K562 (cell line): Measurements from ENCODE around the gene SLAMF8. TPM values are rescaled to one million over a fixed set of nuclear protein-coding genes. Genes with fewer than 3 reads are reported as not detected.

Experiments
- AFF4 ChIP-seq: sonication (generic); formaldehyde crosslinking; IDR thresholded peaks from 2 replicates; pipeline ENCODE4 v1.8.0; 2023; ENCODE audit warnings: mild to moderate bottlenecking, missing genetic modification reagents
- ARID4B ChIP-seq: sonication (generic); formaldehyde crosslinking; IDR thresholded peaks from 2 replicates; pipeline ENCODE4 v1.8.0; 2022; ENCODE audit warnings: mild to moderate bottlenecking, missing genetic modification reagents
- ETV6 ChIP-seq, 3 experiments: fragments of 150-350 bp in 1 of 3; sonication (generic) in 1 of 3; formaldehyde crosslinking in 1 of 3; IDR thresholded peaks; 2 replicates each; pipeline versions ENCODE4 v1.6.1 to v1.8.0; 2014 to 2022; ENCODE audit warnings: borderline replicate concordance in 2 of 3, low read depth in 2 of 3, antibody characterized with exemption in 1 of 3, low read length in 1 of 3, mild to moderate bottlenecking in 1 of 3, missing genetic modification reagents in 1 of 3
- HDAC6 ChIP-seq: IDR thresholded peaks from 2 replicates; pipeline ENCODE4 v1.6.1; 2012; ENCODE audit warnings: low read depth, mild to moderate bottlenecking, control low read depth, inconsistent platforms, low read length, moderate library complexity
- HES1 ChIP-seq: fragments of 450-650 bp; IDR thresholded peaks from 2 replicates; pipeline ENCODE4 v1.6.1; 2016; ENCODE audit warnings: low read depth, mild to moderate bottlenecking, moderate library complexity
- JUND ChIP-seq, 2 experiments: IDR thresholded peaks; 2 replicates in 1 of 2; 3 replicates in 1 of 2; pipeline ENCODE4 v1.6.1; 2011; ENCODE audit warnings: borderline replicate concordance in 2 of 2, low read depth in 2 of 2, low read length in 2 of 2, improper control_type of control experiment in 1 of 2, missing biosample characterization in 1 of 2, missing genetic modification characterization in 1 of 2, missing genetic modification reagents in 1 of 2
- KHSRP ChIP-seq: fragments of 450-650 bp; IDR thresholded peaks from 2 replicates; pipeline ENCODE4 v1.6.1; 2017
- POU5F1 ChIP-seq: fragments of 150-350 bp; IDR thresholded peaks from 2 replicates; pipeline ENCODE4 v1.6.1; 2014; ENCODE audit warnings: borderline replicate concordance, low read length, low read depth, mild to moderate bottlenecking; ENCODE audit not compliant: partially characterized antibody
- RAD21 ChIP-seq, 2 experiments: fragments of 250-450 bp in 1 of 2; fragments of 450-650 bp in 1 of 2; sonication (Bioruptor Pico) in 1 of 2; formaldehyde crosslinking in 1 of 2; IDR thresholded peaks in 1 of 2; conservative IDR thresholded peaks in 1 of 2; 2 replicates each; pipeline versions ENCODE4 v1.4.0 to v1.8.0; 2020 to 2022; ENCODE audit warnings: mild to moderate bottlenecking in 2 of 2, moderate library complexity in 1 of 2
- TEAD4 ChIP-seq, 2 experiments: sonication (generic) in 1 of 2; formaldehyde crosslinking in 1 of 2; IDR thresholded peaks; 2 replicates each; pipeline versions ENCODE4 v1.6.1 to v1.8.0; 2012 to 2022; ENCODE audit warnings: borderline replicate concordance in 1 of 2, inconsistent platforms in 1 of 2, low read length in 1 of 2, mild to moderate bottlenecking in 1 of 2, missing genetic modification reagents in 1 of 2
- XRCC3 ChIP-seq: fragments of 450-650 bp; IDR thresholded peaks from 2 replicates; pipeline ENCODE4 v1.6.1; 2017; ENCODE audit warnings: mild to moderate bottlenecking, moderate library complexity
- polyA plus RNA-seq, 8 experiments: library from polyadenylated mRNA; depleted of rRNA in 4 of 8; stranded (reverse) in 5 of 8; unstranded in 3 of 8; fragments of >200 nt; fragmentation: Nextera tagmentation in 2 of 8; fragmentation: Illumina TruSeq in 1 of 8; extraction: Ambion mirVana in 2 of 8; extraction: Trizol in 1 of 8; gene quantifications; 2 replicates each; pipeline versions ENCODE4 v1.2.1 to v1.2.3, GENCODE V29; 2011 to 2014; ENCODE audit warnings: inconsistent platforms in 1 of 8, missing spikeins in 1 of 8
- total RNA-seq, 7 experiments: library from RNA; depleted of rRNA in 6 of 7; stranded (reverse); fragments of >200 nt in 6 of 7; fragmentation: Illumina TruSeq in 2 of 7; extraction: Trizol in 2 of 7; gene quantifications; 2 replicates each; pipeline versions ENCODE4 v1.2.1 to v1.2.3, GENCODE V29; 2011 to 2021; ENCODE audit warnings: low replicate concordance in 1 of 7

The SLAMF8 gene
- total and polyA plus RNA-seq, 9 of the 15 experiments (the other 6 are each of a cell fraction or from before 2014, with no cell fraction given) = not detected

- TF ChIP-seq ARID4B (CRISPR knock-in tag) (peak; percentile 92), XRCC3 (no peak), TEAD4 (IDR thresholded peaks at IDR 0.05; ENCODE audit: low read length) (peak; percentile 8; the same call in 1 of the 2 replicates), TEAD4 (CRISPR knock-in tag; IDR thresholded peaks at IDR 0.05; ENCODE audit: borderline replicate concordance) (no peak), HES1 (no peak), AFF4 (CRISPR knock-in tag) (no peak; the same call in 1 of the 2 replicates), KHSRP (no peak), POU5F1 (no peak), JUND (IDR thresholded peaks at IDR 0.05; ENCODE audit: borderline replicate concordance, low read depth, low read length) (peak; percentile 80), JUND (tag; IDR thresholded peaks at IDR 0.05; ENCODE audit: borderline replicate concordance, low read depth, low read length) (peak; percentile 58; the same call in 1 of the 3 replicates), RAD21 (CRISPR knock-in tag; conservative IDR thresholded peaks at IDR 0.05 in 1 of 2, IDR thresholded peaks at IDR 0.05 in 1 of 2) (peak; percentile 91 to 92), HDAC6 (no peak), ETV6 (IDR thresholded peaks at IDR 0.05; ENCODE audit: borderline replicate concordance in 1 of 2, low read depth in 2 of 2, low read length in 1 of 2) (no peak), ETV6 (CRISPR knock-in tag; IDR thresholded peaks at IDR 0.05; ENCODE audit: borderline replicate concordance) (0 out of 2 replicates have a peak, but pooled peaks have one; percentile 14)
Observed at GRCh38 chr1:159780583-159781582, 45.8 kb upstream of the SLAMF8 start, which contains the start of gene DUSP23 (continued).
